Measurements from ENCODE around the gene ZBTB12.

DNA sequence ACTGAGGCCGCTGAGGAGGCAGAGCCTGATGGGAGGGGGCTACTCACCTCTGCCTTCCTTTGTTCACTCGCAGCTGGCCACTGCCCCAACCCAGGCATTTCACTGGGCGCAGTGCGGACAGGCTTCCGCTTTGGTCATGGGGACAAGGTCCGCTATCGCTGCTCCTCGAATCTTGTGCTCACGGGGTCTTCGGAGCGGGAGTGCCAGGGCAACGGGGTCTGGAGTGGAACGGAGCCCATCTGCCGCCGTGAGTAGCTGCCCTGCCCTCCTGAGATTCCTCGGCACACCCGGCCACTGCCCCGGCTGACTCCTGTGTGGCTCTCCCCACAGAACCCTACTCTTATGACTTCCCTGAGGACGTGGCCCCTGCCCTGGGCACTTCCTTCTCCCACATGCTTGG lies 31.7 kb upstream of the ZBTB12 start:
- no peak for TF ChIP-seq EZH2 (IDR thresholded peaks at IDR 0.05; ENCODE audit: low read length)
- TF ChIP-seq, protein P1, sequence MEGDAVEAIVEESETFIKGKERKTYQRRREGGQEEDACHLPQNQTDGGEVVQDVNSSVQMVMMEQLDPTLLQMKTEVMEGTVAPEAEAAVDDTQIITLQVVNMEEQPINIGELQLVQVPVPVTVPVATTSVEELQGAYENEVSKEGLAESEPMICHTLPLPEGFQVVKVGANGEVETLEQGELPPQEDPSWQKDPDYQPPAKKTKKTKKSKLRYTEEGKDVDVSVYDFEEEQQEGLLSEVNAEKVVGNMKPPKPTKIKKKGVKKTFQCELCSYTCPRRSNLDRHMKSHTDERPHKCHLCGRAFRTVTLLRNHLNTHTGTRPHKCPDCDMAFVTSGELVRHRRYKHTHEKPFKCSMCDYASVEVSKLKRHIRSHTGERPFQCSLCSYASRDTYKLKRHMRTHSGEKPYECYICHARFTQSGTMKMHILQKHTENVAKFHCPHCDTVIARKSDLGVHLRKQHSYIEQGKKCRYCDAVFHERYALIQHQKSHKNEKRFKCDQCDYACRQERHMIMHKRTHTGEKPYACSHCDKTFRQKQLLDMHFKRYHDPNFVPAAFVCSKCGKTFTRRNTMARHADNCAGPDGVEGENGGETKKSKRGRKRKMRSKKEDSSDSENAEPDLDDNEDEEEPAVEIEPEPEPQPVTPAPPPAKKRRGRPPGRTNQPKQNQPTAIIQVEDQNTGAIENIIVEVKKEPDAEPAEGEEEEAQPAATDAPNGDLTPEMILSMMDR (optimal IDR thresholded peaks at IDR 0.05 in 1 of 3, IDR thresholded peaks at IDR 0.05 in 1 of 3, conservative IDR thresholded peaks at IDR 0.05 in 1 of 3; ENCODE audit: extremely low read depth in 1 of 3, insufficient read depth in 2 of 3, low read length in 3 of 3) = no peak

All from keratinocyte (primary cell).